HEK293T (cell line): ENCODE measurements around the gene CTTN.

Experiments
- ARNT ChIP-seq: fragments of 450-650 bp; IDR thresholded peaks from 2 replicates; pipeline ENCODE4 v1.6.1; 2017; ENCODE audit warnings: mild to moderate bottlenecking
- BHLHE40 ChIP-seq: fragments of 450-650 bp; IDR thresholded peaks from 2 replicates; pipeline ENCODE4 v1.6.1; 2016; ENCODE audit warnings: mild to moderate bottlenecking, moderate library complexity, borderline replicate concordance
- CTBP1 ChIP-seq: fragments of 450-650 bp; IDR thresholded peaks from 2 replicates; pipeline ENCODE4 v1.6.1; 2016; ENCODE audit warnings: borderline replicate concordance
- ELF4 ChIP-seq: fragments of 450-650 bp; IDR thresholded peaks from 2 replicates; pipeline ENCODE4 v1.6.1; 2017; ENCODE audit warnings: antibody characterized with exemption
- FOXA1 ChIP-seq: fragments of 450-650 bp; IDR thresholded peaks from 2 replicates; pipeline ENCODE4 v1.6.1; 2016; ENCODE audit warnings: mild to moderate bottlenecking
- FOXM1 ChIP-seq: fragments of 450-650 bp; IDR thresholded peaks from 2 replicates; pipeline ENCODE4 v1.6.1; 2017; ENCODE audit warnings: mild to moderate bottlenecking, borderline replicate concordance
- HDGF ChIP-seq: fragments of 450-650 bp; IDR thresholded peaks from 2 replicates; pipeline ENCODE4 v1.6.1; 2017; ENCODE audit warnings: antibody characterized with exemption, borderline replicate concordance
- L3MBTL2 ChIP-seq: fragments of 450-650 bp; conservative IDR thresholded peaks from 2 replicates; pipeline ENCODE4 v1.6.1; 2016; ENCODE audit warnings: mild to moderate bottlenecking
- NFRKB ChIP-seq: fragments of 450-650 bp; IDR thresholded peaks from 2 replicates; pipeline ENCODE4 v1.6.1; 2016; ENCODE audit warnings: mild to moderate bottlenecking, moderate library complexity
- SP1 ChIP-seq: fragments of 450-650 bp; IDR thresholded peaks from 2 replicates; pipeline ENCODE4 v1.6.1; 2017
- SUZ12 ChIP-seq: fragments of 450-650 bp; IDR thresholded peaks from 2 replicates; pipeline ENCODE4 v1.6.1; 2016; ENCODE audit warnings: mild to moderate bottlenecking
- TARDBP ChIP-seq: fragments of 450-650 bp; IDR thresholded peaks from 2 replicates; pipeline ENCODE4 v1.6.1; 2016
- ZNF384 ChIP-seq: fragments of 450-650 bp; IDR thresholded peaks from 2 replicates; pipeline ENCODE4 v1.6.1; 2016
- TF ChIP-seq, protein P1 (sequence below): fragments of 450-650 bp; IDR thresholded peaks from 2 replicates; pipeline ENCODE4 v1.6.1; 2016

DNA sequence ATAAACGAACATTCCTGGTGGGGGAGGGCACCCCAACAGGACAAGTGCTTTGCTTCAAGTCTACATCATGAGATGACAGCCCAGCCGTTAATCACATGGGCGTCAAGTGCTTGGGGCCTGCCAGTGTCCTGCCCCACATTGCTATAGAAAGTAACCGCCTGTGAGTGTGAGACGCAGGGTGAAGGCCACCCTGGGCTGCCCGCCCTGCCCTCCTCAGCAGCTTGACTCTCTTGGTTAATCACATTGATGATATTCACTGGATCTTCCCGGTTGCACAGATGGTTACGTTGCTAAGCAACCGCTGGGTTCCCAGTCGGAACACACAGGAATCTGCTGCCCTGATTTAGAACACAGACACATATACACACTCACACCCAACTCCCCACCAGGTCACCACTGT, 79.3 kb downstream of the CTTN start:
- TF ChIP-seq SP1 (no peak), BHLHE40 (no peak), FOXM1 (no peak), TARDBP (no peak), NFRKB (no peak), ZNF384 (no peak), HDGF (no peak), SUZ12 (no peak), ELF4 (no peak), ARNT (no peak), CTBP1 (no peak), FOXA1 (no peak), L3MBTL2 (no peak)
- TF ChIP-seq, protein P1, sequence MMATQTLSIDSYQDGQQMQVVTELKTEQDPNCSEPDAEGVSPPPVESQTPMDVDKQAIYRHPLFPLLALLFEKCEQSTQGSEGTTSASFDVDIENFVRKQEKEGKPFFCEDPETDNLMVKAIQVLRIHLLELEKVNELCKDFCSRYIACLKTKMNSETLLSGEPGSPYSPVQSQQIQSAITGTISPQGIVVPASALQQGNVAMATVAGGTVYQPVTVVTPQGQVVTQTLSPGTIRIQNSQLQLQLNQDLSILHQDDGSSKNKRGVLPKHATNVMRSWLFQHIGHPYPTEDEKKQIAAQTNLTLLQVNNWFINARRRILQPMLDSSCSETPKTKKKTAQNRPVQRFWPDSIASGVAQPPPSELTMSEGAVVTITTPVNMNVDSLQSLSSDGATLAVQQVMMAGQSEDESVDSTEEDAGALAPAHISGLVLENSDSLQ, result no peak
